ENCODE results near the gene MSH5. TPM values are rescaled to one million over a fixed set of nuclear protein-coding genes. Genes with fewer than 3 reads are reported as not detected.
"Not testable (repeated sequence)": the region's sequence is repeated elsewhere in the genome, so short reads cannot be mapped to it uniquely, and the experiment has no call there.

The MSH5 gene
- total RNA-seq, 1 donor from 2014 or later, result 2.9 TPM

- no peak for FAIRE-seq
- peak; percentile 38 for DNase-seq (ENCODE audit: low spot score in 2 of 2)
Measured at GRCh38 chr6:31794294-31794865, 54.6 kb downstream of the MSH5 start.

DNA sequence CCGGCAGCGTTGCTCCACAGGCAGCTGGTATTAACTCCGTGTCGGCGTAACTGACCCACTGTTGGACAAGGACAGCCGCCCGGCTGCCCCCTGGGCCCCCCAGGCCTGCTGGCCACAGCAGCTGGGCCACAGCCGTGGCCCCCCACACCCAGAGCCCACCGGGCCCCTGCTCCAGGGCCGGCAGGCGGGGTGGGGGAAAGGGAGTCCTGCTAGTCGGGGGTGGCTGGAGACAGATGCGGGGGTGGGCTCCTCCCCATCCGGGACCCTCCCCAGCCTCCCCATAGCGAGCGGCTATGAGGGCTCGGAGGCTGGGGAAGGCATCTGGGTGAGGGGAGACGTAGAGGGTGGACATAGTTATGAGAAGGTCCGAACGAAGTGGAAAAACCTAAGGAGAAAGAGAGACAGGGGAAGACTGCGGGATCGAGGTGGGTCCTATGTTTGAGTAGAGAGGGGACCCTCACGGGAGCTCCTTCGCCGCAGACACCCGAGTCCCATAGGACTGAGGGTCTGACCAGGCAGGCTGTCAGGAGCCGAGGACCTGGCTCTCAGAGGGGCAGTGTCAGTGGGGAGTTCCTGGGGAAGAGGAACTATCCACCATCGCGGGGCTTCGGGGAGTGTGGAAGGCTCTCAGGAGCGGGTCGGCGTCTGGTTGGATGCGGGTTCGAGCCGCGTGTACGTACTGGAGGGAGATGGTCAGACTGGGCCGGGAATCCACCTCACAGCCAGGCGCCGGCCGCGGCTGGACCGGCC lies 55.2 kb downstream of the MSH5 start:
- no peak for FAIRE-seq
- peak in 1 of 2 donors; percentile 74 for DNase-seq (ENCODE audit: low spot score in 2 of 2)

- FAIRE-seq, result no peak
- peak; percentile 95 to 96 for DNase-seq (ENCODE audit: low spot score in 2 of 2)
Measured at GRCh38 chr6:31795616-31796298, 56.0 kb downstream of the MSH5 start, which contains the start of gene VARS1. TSS of gene VARS1 (minus strand) at chr6:31795752. CDS start at chr6:31795217, 535 bp downstream.

GRCh38 chr6:31796993-31797385 lies 57.2 kb downstream of the MSH5 start:
- FAIRE-seq (no peak), DNase-seq (ENCODE audit: low spot score in 2 of 2) (no peak)

GRCh38 chr6:31797588-31797987 lies 57.8 kb downstream of the MSH5 start:
- DNase-seq (ENCODE audit: low spot score in 2 of 2) (no peak), FAIRE-seq (no peak)

DNA sequence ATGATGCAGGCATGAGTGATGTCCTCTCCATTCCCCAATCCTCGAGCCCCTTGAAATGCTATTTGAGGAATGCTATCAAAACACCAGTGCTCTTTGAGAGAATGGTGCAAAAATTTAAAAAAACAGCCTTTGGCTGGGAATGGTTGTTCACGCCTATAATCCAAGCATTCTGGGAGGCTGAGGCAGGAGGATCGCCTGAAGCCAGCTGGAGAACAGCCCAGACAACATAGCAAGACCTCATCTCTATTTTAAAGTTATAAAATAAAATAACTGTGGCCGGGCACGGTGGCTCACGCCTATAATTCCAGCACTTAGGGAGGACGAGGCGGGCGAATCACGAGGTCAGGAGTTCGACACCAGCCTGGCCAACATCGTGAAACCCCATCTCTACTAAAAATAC lies 60.0 kb downstream of the MSH5 start:
- FAIRE-seq (no peak), DNase-seq (ENCODE audit: low spot score in 2 of 2) (no peak)

DNA sequence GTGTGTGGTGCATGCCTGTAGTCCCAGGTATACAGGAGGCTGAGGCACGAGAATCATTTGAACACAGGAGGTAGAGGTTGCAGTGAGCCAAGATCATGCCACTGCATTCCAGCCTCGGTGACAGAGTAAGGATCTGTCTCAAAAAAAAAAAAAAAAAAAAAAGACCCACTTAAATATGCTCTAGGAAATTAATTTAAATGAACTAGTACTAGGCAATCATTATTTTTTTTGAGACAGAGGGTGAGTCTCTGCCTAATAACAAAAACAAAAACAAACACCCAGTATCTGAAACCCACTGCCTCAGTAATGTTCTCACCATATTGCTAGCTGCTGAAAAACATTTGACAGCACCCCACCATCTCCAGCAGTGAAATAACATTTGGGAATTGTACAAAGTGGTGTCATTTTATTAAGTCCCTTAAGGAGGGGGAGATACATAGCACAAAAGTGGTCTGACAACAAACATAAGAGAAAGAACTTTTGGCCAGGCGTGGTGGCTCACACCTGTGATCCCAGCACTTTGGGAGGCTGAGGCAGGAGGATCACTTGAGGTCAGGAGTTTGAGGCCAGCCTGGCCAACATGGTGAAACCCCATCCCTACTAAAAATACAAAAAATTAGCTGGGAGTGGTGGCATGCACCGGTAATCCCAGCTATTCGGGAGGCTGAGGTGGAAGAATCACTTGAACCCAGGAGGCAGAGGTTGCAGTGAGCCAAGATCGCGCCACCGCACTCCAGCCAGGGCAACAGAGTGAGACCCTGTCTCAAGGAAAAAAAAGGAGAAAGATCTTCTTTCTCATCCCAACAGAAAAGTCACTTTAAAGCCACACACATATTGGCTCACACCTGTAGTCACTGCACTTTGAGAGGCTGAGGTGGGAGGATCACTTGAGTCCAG lies 61.5 kb downstream of the MSH5 start:
- FAIRE-seq; DNase-seq (ENCODE audit: low spot score in 2 of 2): not testable (repeated sequence)

DNA sequence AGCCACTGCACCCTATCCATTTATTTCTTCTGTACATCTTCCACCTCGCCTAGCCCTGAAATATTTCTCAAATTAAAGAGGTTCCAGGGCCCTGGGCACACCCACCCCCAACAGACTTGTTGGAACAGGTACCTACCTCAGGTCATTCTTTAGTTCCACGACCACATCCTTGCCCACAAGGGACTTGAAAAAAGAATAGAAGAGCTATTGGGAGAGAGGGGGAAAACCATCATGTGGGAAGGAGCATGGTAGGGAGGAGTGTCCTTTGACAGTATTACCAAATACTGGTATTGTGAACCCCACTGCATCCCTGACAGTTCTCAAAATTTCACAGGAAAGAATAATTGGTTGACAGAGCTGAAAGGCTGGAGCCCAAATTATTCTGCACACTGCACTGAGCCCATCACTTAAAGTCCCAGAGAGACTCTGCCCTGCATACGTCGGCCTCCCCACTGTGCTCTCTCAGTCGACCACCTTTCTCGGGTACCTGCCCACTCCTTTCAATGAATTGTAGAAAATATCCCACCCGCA lies 66.2 kb downstream of the MSH5 start:
- DNase-seq (ENCODE audit: low spot score in 2 of 2), result no peak
- FAIRE-seq, result no peak

DNA sequence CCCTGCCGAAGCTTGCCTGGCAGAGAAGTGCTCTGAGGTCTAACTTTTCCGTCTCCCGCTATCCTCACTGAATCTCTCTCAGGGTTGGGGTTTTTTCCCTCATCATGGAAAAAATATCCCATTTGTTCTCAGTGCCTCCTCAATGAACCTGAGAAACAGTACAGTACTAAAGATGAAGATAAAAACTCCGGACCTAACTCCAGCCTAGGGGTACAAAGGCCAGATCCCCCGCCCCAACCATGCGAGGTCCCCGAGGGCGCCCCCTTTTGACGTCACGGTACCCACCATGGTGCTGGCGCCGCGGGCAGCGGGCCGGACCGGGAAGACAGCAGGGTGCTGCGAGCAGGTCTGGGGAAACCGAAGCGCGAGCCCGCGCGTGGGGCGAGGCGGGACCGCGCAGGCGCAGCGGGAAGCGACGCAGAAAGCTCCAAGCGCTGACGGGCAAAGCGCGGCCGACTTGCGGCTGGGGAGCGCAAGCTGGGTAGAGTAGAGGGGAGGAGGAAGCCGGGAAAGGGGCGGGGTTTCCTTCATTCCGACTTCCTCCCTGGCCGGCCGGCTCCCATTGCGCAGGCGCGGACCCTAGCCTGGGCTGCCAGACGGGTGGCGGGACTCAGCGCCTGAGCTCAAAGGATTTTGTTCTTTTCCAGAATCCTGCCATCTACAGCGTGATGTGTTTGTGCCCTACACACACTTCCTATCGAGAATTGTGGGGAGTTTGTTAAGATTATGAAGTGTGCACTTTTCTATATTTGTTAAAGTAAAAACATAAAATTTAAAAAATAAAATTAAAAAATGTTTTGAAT lies 66.9 kb downstream of the MSH5 start, which contains the start of gene LSM2:
Gene LSM2 (minus strand): TSS at position 497 of the 803 bp plus-strand sequence. CDS start 209 bp downstream, at position 288.
- peak; percentile 96 to 98 for DNase-seq (ENCODE audit: low spot score in 2 of 2)
- no peak for FAIRE-seq

GRCh38 chr6:31808599-31808998 lies 68.8 kb downstream of the MSH5 start:
- not testable (repeated sequence) for DNase-seq (ENCODE audit: low spot score in 2 of 2); FAIRE-seq

DNA sequence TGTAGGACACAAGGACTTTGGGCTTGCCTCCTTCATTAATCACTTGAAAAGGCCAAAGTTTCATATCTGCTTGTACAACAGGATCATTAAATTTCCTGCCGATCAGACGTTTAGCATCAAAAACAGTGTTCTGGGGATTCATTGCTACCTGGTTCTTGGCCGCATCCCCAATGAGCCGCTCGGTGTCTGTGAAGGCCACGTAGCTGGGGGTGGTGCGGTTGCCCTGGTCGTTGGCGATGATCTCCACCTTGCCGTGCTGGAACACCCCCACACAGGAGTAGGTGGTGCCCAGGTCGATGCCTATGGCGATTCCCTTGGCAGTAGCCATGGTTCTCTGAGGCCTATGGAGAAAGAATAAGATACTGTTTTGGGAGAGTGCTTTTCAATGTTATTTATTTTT lies 71.8 kb downstream of the MSH5 start:
- no peak for DNase-seq (ENCODE audit: low spot score in 2 of 2)
- no peak for FAIRE-seq

Small RNA genes within 50 kb of the gene (small RNA-seq; reads per million reads assigned to genes)
- gene LY6G6D (not detected), gene MIR4646 (not detected), gene MSH5-SAPCD1 (not detected), gene RF00019 (not detected), gene RNU6-850P (not detected), gene SAPCD1 (not detected)

Other genes with a start within 250 kb of the MSH5 start
- gene MICB, start 241.9 kb upstream of the MSH5 start, total RNA-seq, result 0.41 TPM
- not detected for gene MCCD1, start 211.0 kb upstream of the MSH5 start, total RNA-seq
- gene DDX39B, start 198.0 kb upstream of the MSH5 start, total RNA-seq, result 318 TPM
- 54.6 TPM for gene ATP6V1G2, start 193.4 kb upstream of the MSH5 start, total RNA-seq
- 20.4 TPM for gene NFKBIL1, start 192.4 kb upstream of the MSH5 start, total RNA-seq
- not detected for gene LTA, start 167.7 kb upstream of the MSH5 start, total RNA-seq
- not detected for gene TNF, start 164.4 kb upstream of the MSH5 start, total RNA-seq
- not detected for gene LTB, start 157.6 kb upstream of the MSH5 start, total RNA-seq
- 1.2 TPM for gene LST1, start 153.7 kb upstream of the MSH5 start, total RNA-seq
- gene NCR3, start 147.0 kb upstream of the MSH5 start, total RNA-seq, result not detected
- gene AIF1, start 124.8 kb upstream of the MSH5 start, total RNA-seq, result 6.9 TPM
- gene PRRC2A, start 119.3 kb upstream of the MSH5 start, total RNA-seq, result 30.6 TPM
- 150 TPM for gene BAG6, start 87.3 kb upstream of the MSH5 start, total RNA-seq
- 0.41 TPM for gene APOM, start 84.1 kb upstream of the MSH5 start, total RNA-seq
- gene C6orf47, start 79.2 kb upstream of the MSH5 start, total RNA-seq, result 16.7 TPM
- gene GPANK1, start 75.0 kb upstream of the MSH5 start, total RNA-seq, result 11.4 TPM
- gene CSNK2B, start 73.9 kb upstream of the MSH5 start, total RNA-seq, result 66.0 TPM
- 1.6 TPM for gene LY6G5B, start 70.0 kb upstream of the MSH5 start, total RNA-seq
- gene LY6G5C, start 58.9 kb upstream of the MSH5 start, total RNA-seq, result 5.3 TPM
- gene ABHD16A, start 36.7 kb upstream of the MSH5 start, total RNA-seq, result 41.6 TPM
- gene LY6G6F, start 33.1 kb upstream of the MSH5 start, total RNA-seq, result not detected
- not detected for gene LY6G6D, start 24.7 kb upstream of the MSH5 start, total RNA-seq
- not detected for gene LY6G6C, start 18.3 kb upstream of the MSH5 start, total RNA-seq
- not detected for gene MPIG6B, start 16.6 kb upstream of the MSH5 start, total RNA-seq
- 90.9 TPM for gene DDAH2, start 10.7 kb upstream of the MSH5 start, total RNA-seq
- gene CLIC1, start 3.5 kb upstream of the MSH5 start, total RNA-seq, result 26.1 TPM
- 0.82 TPM for gene SAPCD1, start 22.7 kb downstream of the MSH5 start, total RNA-seq
- gene VWA7, start 37.3 kb downstream of the MSH5 start, total RNA-seq, result under 0.01 TPM
- 34.6 TPM for gene VARS1, start 55.7 kb downstream of the MSH5 start, total RNA-seq
- gene LSM2, start 67.0 kb downstream of the MSH5 start, total RNA-seq, result 23.6 TPM
- gene HSPA1L, start 75.3 kb downstream of the MSH5 start, total RNA-seq, result 5.7 TPM
- gene HSPA1A, start 75.5 kb downstream of the MSH5 start, total RNA-seq, result 111 TPM
- 180 TPM for gene HSPA1B, start 87.7 kb downstream of the MSH5 start, total RNA-seq
- 19.6 TPM for gene NEU1, start 122.8 kb downstream of the MSH5 start, total RNA-seq
- not detected for gene SLC44A4, start 139.0 kb downstream of the MSH5 start, total RNA-seq
- 102 TPM for gene EHMT2, start 157.7 kb downstream of the MSH5 start, total RNA-seq
- 25.7 TPM for gene ZBTB12, start 162.1 kb downstream of the MSH5 start, total RNA-seq
- 3.7 TPM for gene C2, start 187.7 kb downstream of the MSH5 start, total RNA-seq
- 0.82 TPM for gene CFB, start 206.1 kb downstream of the MSH5 start, total RNA-seq
- gene NELFE, start 219.0 kb downstream of the MSH5 start, total RNA-seq, result 45.7 TPM
- gene SKIC2, start 219.2 kb downstream of the MSH5 start, total RNA-seq, result 30.2 TPM
- gene DXO, start 232.1 kb downstream of the MSH5 start, total RNA-seq, result 7.3 TPM
- 10.6 TPM for gene C4A, start 242.1 kb downstream of the MSH5 start, total RNA-seq